HG03139 (cell line): ENCODE results near the gene CDX1.

Source experiments
- ATAC-seq: cut with Tn5 transposase; IDR thresholded peaks from one replicate; pipeline ENCODE4 v1.9.1; 2021; ENCODE audit not compliant: unreplicated experiment

Gene CDX1

DNA sequence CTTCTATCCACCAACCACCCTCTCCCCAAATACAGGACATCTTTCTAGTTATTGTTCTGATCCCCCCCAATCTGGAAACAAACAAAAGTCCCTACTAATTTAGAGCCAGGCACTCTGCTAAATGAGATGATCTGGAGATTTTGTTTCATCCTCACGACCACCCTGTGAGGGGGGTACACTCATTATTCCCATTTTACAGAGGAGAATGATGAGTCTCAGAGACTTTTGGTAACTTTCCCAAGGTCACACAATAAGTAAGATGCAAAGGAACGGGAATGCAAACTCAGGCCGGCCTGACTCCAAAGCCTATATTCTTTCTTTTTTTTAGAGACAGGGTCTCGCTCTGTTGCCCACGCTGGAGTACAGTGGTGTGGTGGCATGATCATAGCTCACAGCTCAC lies 20.3 kb upstream of the CDX1 start:
- ATAC-seq = no peak

GRCh38 chr5:150146862-150147601 lies 19.5 kb upstream of the CDX1 start:
- no peak for ATAC-seq

GRCh38 chr5:150147670-150148069 lies 18.9 kb upstream of the CDX1 start:
- no peak for ATAC-seq

DNA sequence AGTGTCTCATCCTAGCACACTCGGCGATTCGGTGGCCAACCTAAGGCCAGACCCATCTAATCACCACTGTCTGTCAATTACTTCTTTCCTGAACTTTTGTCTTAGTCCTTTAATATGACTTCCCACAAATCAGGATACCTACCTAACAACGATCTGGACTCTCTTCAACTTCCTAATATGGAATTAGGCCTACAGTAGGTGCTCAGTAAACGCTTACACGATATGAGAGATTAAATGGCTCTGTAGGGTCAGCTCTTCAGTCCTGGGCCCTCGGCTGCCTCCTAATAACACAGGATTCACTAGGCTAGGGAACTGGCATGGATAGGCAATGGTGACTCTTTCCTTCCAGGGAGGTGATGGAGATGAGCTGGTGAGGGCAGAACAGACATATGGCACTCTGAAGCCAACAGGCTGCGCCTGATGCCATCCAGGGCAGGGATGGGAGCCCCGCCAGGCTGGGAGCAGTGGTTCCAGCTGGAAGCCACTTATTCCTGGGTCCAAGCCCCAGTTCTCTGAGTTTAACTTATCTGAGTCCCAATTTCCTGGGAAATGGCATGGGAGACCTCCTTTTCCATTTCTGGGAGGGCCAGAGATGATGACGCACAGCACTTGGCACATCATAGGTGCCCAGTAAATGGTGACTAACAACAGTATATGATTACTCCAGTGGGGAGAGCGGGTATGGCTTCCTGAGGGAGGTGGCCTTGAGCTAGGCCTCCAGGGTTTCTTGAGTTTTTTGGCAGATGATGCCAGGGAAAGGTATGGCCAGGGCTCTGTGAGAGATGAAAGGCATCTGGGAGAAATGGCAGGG lies 18.3 kb upstream of the CDX1 start:
- no peak for ATAC-seq

GRCh38 chr5:150149618-150150017 lies 17.0 kb upstream of the CDX1 start:
- no peak for ATAC-seq

GRCh38 chr5:150152636-150153462 lies 13.7 kb upstream of the CDX1 start:
- ATAC-seq = no peak

DNA sequence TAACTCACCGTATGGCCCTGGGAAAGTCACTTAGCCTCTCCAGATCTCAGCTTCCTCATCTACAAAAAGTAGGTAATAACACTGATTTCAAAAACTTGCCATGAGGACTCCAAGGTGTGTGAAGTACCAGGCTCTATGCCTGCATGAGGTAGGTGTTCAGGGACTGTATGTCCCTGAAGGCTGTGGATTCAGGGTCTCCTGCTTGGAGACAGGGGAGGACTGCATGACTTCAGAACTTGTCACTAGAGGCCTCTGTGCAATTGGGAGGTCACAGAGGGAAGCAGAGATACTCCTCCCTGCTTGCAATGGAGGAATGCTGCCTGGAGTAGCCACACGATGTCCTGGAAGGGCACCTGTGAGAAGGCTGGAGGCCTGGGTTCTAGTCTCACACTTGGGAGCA lies 13.1 kb upstream of the CDX1 start:
- ATAC-seq = no peak

DNA sequence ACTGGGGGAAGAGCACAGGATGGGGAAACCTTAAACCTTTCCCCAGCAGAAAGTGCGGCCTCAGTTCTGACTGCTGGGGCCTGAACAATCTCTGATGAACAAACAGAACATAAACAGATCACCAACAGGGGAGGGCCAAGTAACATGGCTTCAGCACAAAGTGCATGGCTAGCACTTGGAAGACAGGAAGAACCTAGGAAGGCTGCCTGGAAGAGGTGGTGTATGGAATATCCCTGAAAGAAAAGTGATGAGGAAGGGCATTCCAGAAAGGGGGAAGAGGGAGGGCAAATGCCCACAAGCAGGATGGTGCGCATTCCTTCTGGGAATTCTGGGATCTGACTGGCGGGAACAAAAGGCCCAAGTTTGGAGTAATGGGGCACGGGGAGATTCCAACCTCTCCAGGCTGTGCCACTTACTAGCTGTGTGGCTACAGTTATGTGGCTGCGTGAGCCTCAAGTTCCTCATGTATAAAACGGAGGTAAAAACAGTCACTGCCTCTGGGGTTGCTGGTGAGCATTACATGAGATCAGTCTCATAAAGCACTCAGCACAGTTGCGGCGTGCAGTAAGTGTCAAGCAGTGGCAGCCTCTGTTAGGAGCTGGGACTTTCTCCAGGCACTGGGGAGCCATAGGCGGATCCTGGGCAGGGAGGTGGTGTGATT lies 12.5 kb upstream of the CDX1 start:
- no peak for ATAC-seq

- ATAC-seq = no peak
These were observed 11.9 kb upstream of the CDX1 start for GRCh38 chr5:150154618-150155128.

DNA sequence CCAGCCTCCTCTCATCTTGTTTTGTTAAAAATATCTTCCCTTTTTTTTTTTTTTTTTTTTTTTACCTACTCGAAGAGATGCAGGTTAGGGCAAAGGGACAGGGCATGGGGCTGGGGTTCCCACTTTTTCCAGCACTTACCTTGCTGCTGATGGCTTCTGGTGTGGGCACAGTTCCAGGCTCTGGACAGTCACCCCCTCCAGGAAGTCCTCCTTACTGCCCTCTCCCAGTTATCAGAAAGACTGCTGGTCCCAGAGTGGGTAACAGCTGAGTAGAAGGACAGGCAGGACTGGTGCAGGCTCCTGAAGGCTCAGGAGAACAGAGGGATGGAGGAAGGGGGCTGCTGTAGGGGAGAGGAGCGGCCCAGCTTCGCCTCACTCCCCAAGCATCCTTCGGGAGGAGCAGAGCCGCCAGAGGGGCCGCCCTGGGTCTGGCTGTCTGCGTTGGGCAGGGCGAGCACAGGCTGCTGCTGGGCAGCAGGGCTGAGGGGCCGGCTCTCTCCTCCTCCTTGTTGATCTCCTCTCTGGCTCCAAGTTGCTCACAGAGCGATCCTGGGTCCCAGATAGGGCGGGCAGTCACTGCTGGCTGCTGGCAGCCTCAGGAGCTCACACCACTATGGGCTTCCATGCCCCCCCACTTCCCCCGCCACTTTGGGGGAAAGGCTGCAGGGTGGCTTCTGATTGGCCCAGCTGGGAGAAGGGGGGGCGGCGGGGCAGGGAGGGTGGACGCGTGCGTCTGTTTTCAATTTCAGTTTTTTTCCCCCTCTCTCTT lies 11.1 kb upstream of the CDX1 start, which contains the start of gene PDGFRB:
TSS of gene PDGFRB (minus strand) at position 588 of the 769 bp plus-strand sequence. CDS start 18,798 bp downstream, outside the sequence.
- ATAC-seq = peak; percentile 55

GRCh38 chr5:150156027-150156368 lies 10.6 kb upstream of the CDX1 start:
- ATAC-seq = no peak

- no peak for ATAC-seq
These were observed 10.0 kb upstream of the CDX1 start for GRCh38 chr5:150156540-150156939.

DNA sequence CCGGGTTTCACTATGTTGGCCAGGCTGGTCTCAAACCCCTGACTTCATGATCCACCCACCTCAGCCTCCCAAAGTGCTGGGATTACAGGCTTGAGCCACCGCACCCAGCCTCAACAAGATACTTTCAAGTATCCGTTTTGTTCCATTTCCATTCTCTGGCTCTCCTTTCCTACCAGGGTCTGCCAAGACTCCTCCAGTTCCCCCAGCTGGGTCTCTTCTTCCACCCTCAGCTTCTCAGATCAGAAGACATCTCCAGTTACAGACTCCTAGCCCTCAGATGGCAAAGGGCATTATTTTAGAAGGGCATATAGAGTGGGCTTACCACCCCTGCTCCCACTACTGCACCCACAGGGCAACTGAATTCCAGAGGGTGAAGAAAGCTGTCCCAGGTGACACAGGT lies 9.4 kb upstream of the CDX1 start:
- no peak for ATAC-seq

- ATAC-seq = no peak
These were observed 8.2 kb upstream of the CDX1 start for GRCh38 chr5:150158170-150158949.

DNA sequence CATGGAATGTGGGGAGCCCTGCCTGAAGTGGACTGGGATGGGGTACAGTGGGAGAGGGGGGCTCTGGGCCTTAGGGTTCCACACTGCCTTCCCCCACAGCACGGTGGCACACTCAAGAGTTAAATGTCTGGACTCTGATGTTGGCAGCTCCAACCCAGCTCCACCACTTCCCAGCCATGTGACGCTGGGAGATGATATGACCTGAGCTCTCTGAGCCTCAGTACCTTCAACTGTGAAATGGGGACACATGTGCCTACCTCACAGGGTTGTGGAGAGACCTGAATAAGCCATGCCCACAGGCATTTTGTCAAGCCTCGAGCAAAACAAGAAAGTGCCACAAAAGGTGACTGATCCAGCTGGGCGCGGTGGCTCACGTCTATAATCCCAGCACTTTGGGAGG lies 7.5 kb upstream of the CDX1 start:
- ATAC-seq = no peak

GRCh38 chr5:150159741-150160179 lies 6.8 kb upstream of the CDX1 start:
- ATAC-seq = no peak

DNA sequence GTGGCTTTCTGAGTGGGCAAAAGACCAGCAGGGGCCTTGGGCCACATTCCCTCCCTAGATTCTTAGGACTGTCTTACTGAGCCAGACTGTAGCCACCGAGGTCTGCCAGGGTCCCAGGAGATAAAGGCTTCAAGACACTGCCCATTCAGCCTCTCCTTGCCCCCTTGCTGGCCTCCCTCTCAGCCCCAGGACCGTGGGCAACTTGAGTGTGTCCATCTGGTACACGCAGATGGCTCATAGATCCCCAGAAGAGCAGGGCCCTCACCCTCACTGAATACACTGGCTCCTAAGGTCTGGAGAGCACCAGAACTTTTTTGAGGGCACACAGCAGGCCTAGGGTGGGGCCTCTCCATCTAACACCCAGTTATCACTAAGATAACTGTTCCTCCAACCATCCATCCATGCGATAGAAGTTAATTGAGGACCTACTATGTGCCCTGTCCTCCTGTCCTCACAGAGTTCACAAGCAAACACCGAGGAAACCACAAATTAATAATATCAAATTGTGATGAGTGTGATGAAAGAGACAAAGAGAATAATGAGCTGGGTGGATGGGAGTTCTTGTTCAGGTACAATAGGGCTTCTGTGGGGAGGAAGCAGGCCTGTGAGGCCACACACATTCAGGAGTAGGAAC lies 6.0 kb upstream of the CDX1 start:
- no peak for ATAC-seq

DNA sequence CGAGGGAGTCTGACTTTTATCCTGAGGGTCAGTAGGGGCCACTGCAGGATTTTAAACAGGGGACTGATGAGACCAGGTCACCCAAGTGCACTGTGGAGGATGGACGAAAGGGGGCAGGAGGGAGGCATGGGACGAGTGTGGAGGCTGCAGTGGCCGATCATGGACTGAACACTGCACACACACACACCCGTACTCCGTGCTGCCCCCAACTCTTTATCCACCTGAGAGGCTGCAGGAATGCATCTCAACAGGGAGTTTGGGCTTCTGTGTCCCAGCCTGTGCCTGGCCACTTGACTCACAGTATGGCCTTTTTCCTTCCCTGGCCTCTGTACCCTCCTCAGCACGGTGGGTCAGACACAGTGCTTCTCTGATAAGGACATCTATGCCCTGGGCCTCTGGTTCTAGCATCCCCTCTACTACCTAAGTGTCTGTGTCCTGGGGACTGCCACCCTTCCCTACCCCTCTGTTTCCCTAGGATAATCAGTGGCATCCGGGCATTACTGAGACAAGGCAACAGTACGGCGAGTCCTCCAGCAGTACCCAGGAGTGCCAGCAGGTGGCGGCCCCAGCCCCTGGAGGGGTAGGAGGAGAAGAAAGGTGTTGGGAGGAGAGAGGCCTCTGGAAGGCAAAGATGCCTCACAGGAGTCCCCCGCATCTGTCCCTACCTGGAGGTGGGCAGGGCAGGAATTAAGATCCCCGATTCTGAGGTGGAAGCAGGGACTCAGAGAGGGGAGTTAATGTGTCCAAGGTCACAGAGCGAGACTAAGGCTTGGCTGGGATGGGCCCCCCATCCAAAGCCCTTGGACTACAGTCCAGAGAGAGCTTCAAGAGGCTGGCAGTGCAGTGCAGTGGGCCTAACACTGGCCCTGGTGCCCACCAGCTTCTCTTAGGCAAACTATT lies 5.1 kb upstream of the CDX1 start:
- peak; percentile 61 for ATAC-seq
